ENCODE results near the gene MTFR2. TPM values are rescaled to one million over a fixed set of nuclear protein-coding genes. Genes with fewer than 3 reads are reported as not detected.

The MTFR2 gene
- total and polyA plus RNA-seq, 2 experiments from 2014 or later, result 2.5 TPM; not detected in 1

DNA sequence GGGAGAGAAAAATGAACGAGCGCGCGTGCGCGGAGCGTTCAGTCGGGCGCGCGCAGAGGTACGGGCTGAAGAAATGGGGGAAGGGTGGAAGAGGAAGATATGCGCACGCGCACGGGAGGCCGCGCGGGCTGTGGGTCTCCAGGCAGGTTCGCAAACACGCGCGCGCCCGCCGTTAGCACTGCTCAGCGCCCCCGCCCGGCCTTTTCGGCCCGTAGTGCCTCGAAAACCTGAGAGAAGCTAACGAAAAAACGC, 39.1 kb upstream of the MTFR2 start:
- Histone ChIP-seq H2AFZ (no peak overlapping the region), H3K79me2 (ENCODE audit: insufficient read depth) (peaks cover 51% of the 10 kb centered on the region), H3K9ac (peak overlapping the region; percentile 99)

DNA sequence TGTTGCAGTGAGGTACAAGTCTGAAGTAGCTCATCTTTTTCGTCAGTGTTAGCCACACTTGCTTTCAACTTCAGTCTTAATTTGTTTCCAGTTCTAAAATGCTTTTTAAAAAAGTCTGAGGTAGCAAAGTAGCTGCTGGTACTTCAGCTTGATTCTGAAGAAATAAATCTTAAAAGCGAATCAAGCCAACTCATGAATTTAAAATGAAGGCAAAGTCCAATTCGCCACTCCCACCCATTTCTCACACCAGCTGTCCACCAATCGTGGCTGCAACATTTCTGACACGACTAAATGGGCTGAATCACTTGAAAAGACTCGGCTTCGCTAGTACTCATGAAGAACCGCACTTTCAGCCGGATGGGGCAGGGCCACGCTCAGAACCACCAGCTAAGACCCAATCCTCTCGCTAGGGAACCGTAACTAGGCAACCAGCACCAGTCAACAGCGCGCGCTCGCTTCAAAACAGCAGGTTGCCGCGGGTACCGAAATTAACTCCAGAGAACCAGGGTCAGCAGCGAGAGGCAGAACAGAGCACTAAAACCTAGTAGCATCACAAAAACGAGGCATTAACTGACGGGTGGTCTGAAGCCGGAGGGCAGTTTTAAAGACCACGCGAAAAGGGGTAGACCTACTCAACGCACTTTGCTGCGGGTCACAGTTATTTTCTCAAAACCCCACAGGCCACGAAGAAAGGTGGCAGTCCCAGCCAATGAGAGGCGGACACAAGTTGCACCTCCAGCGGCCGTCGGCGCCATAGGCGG, 38.6 kb upstream of the MTFR2 start:
- Histone ChIP-seq H3K9ac (peak overlapping the region; percentile 99), H2AFZ (no peak overlapping the region), H4K20me1 (ENCODE audit: insufficient read depth) (peaks cover 30% of the 10 kb centered on the region), H3K9me2 (ENCODE audit: insufficient read depth) (no peaks in the 10 kb centered on the region), H3K79me2 (ENCODE audit: insufficient read depth) (peaks cover 56% of the 10 kb centered on the region), H3K4me2 (ENCODE audit: unreplicated experiment) (peak overlapping the region; percentile 85), H3K27me3 (replicated peaks; ENCODE audit: insufficient read depth) (no peaks in the 10 kb centered on the region), H3K9me3 (ENCODE audit: low read depth) (no peaks in the 10 kb centered on the region), H3K4me3 (peak overlapping the region; percentile 94), H3K27ac (peak overlapping the region; percentile 100), H3K4me1 (ENCODE audit: insufficient read depth) (peaks cover 29% of the 10 kb centered on the region), H3F3A (ENCODE audit: insufficient read depth) (peaks cover 33% of the 10 kb centered on the region), H3K36me3 (ENCODE audit: low read depth) (0 out of 2 replicates have a peak, but pooled peaks cover 3% of the 10 kb centered on the region)
- TF ChIP-seq EZH2 (IDR thresholded peaks at IDR 0.05; ENCODE audit: insufficient read depth, poor library complexity, severe bottlenecking) (no peak), EZH2phosphoT487 (IDR thresholded peaks at IDR 0.05; ENCODE audit: insufficient read depth, low read depth) (no peak)
- in situ Hi-C loops (cut with MboI), result no loop called here
- 0 to 1% methylated on average over 34 of the region's 34 CpGs for WGBS, 2 experiments (ENCODE audit: low coverage in 1 of 2, low lambda C conversion rate in 2 of 2, missing lambda C conversion rate in 2 of 2)
- peak; percentile 100 for DNase-seq

More for the DNA sequence above, 39.1 kb upstream of the MTFR2 start:
- H3K27me3 ChIP-seq (replicated peaks; ENCODE audit: insufficient read depth), result no peaks in the 10 kb centered on the region
- H3F3A ChIP-seq (ENCODE audit: insufficient read depth), result peaks cover 32% of the 10 kb centered on the region
- peak; percentile 97 for DNase-seq
- in situ Hi-C loops (cut with MboI), result no loop called here
- H3K4me1 ChIP-seq (ENCODE audit: insufficient read depth), result peaks cover 26% of the 10 kb centered on the region
- no peaks in the 10 kb centered on the region for H3K9me3 ChIP-seq (ENCODE audit: low read depth)
- H4K20me1 ChIP-seq (ENCODE audit: insufficient read depth), result peaks cover 28% of the 10 kb centered on the region
- peak overlapping the region; percentile 94 for H3K4me3 ChIP-seq
- TF ChIP-seq EZH2 (IDR thresholded peaks at IDR 0.05; ENCODE audit: insufficient read depth, poor library complexity, severe bottlenecking) (no peak), EZH2phosphoT487 (IDR thresholded peaks at IDR 0.05; ENCODE audit: insufficient read depth, low read depth) (no peak)
- peak overlapping the region; percentile 85 for H3K4me2 ChIP-seq (ENCODE audit: unreplicated experiment)
- no peaks in the 10 kb centered on the region for H3K9me2 ChIP-seq (ENCODE audit: insufficient read depth)
- WGBS, 2 experiments (ENCODE audit: low coverage in 1 of 2, low lambda C conversion rate in 2 of 2, missing lambda C conversion rate in 2 of 2), result 0 to 2% methylated on average over 34 of the region's 34 CpGs
- 0 out of 2 replicates have a peak, but pooled peaks cover 3% of the 10 kb centered on the region for H3K36me3 ChIP-seq (ENCODE audit: low read depth)
- peak overlapping the region; percentile 100 for H3K27ac ChIP-seq

DNA sequence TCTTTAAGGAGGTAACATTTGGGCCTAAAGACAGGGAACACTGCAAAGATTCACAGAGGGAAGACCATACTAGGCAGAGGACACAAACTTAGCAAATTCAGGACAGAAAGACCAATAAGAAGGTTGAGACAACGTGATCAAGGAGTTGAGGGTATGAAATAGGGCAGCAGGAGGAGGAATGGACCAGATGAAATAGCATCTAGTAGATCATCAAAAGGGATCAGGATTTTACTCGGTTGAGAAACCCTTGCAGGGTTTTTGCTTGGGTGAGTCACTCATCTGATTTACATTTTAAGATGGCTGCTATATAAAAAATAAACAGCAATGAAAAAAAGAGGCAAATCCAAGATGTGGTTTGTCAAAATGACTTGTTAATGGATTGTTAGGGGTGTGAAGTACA, 34.8 kb upstream of the MTFR2 start:
- in situ Hi-C loops (cut with MboI), result no loop called here

DNA sequence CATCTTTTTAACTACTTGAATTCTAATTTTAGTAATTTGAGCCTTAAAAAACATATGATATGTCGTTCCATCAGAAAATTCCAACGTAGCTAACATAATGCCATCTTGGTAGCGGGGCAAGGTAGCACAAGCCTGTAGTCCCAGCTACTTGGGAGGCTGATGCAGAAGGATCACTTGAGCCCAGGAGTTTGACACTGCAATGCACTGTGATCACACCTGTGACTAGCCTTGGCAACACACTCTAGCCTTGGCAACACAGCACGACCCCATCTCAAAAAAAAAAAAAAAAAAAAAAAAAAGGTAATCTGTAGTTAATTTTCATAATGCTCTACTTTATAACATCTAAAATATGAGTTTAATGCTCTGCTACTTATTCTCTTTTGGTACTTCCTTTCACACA, 32.8 kb upstream of the MTFR2 start:
- no peak overlapping the region for H2AFZ ChIP-seq
- H3F3A ChIP-seq (ENCODE audit: insufficient read depth), result peaks cover 19% of the 10 kb centered on the region
- TF ChIP-seq EZH2phosphoT487 (IDR thresholded peaks at IDR 0.05; ENCODE audit: insufficient read depth, low read depth), result no peak
- TF ChIP-seq EZH2 (IDR thresholded peaks at IDR 0.05; ENCODE audit: insufficient read depth, poor library complexity, severe bottlenecking), result no peak
- no peaks in the 10 kb centered on the region for H3K9me3 ChIP-seq (ENCODE audit: low read depth)
- in situ Hi-C loops (cut with MboI), result no loop called here
- no peaks in the 10 kb centered on the region for H3K27me3 ChIP-seq (replicated peaks; ENCODE audit: insufficient read depth)
- no peaks in the 10 kb centered on the region for H3K9me2 ChIP-seq (ENCODE audit: insufficient read depth)
- peaks cover 46% of the 10 kb centered on the region for H4K20me1 ChIP-seq (ENCODE audit: insufficient read depth)
- H3K9ac ChIP-seq, result no peak overlapping the region
- H3K4me1 ChIP-seq (ENCODE audit: insufficient read depth), result peaks cover 50% of the 10 kb centered on the region
- peak overlapping the region; percentile 55 for H3K4me2 ChIP-seq (ENCODE audit: unreplicated experiment)
- H3K27ac ChIP-seq, result no peak overlapping the region
- H3K79me2 ChIP-seq (ENCODE audit: insufficient read depth), result peaks cover 100% of the 10 kb centered on the region
- peaks cover 23% of the 10 kb centered on the region; the same call in 1 of the 2 replicates for H3K36me3 ChIP-seq (ENCODE audit: low read depth)
- WGBS, 2 experiments (ENCODE audit: low coverage in 1 of 2, low lambda C conversion rate in 2 of 2, missing lambda C conversion rate in 2 of 2), result 64 to 75% methylated on average over 3 to 4 of the region's 4 CpGs
- no peak for DNase-seq
- 0 out of 2 replicates have a peak overlapping the region, but pooled peaks have one; percentile 12 for H3K4me3 ChIP-seq

More for the DNA sequence above, 34.8 kb upstream of the MTFR2 start:
- H3K27ac ChIP-seq, result peak overlapping the region; percentile 36
- no peaks in the 10 kb centered on the region for H3K9me3 ChIP-seq (ENCODE audit: low read depth)
- H3K27me3 ChIP-seq (replicated peaks; ENCODE audit: insufficient read depth), result no peaks in the 10 kb centered on the region
- no peak overlapping the region for H2AFZ ChIP-seq
- peaks cover 52% of the 10 kb centered on the region for H3K4me1 ChIP-seq (ENCODE audit: insufficient read depth)
- peak overlapping the region; percentile 10 for H3K4me3 ChIP-seq
- peak; percentile 80 for DNase-seq
- H4K20me1 ChIP-seq (ENCODE audit: insufficient read depth), result peaks cover 52% of the 10 kb centered on the region
- TF ChIP-seq EZH2phosphoT487 (IDR thresholded peaks at IDR 0.05; ENCODE audit: insufficient read depth, low read depth), result no peak
- H3K36me3 ChIP-seq (ENCODE audit: low read depth), result peaks cover 19% of the 10 kb centered on the region; the same call in 1 of the 2 replicates
- WGBS, 2 experiments (ENCODE audit: low coverage in 1 of 2, low lambda C conversion rate in 2 of 2, missing lambda C conversion rate in 2 of 2), result 3 to 7% methylated on average over 2 of the region's 2 CpGs
- H3K4me2 ChIP-seq (ENCODE audit: unreplicated experiment), result peak overlapping the region; percentile 42
- peak overlapping the region; percentile 8 for H3K9ac ChIP-seq
- H3F3A ChIP-seq (ENCODE audit: insufficient read depth), result peaks cover 25% of the 10 kb centered on the region
- no peaks in the 10 kb centered on the region for H3K9me2 ChIP-seq (ENCODE audit: insufficient read depth)
- H3K79me2 ChIP-seq (ENCODE audit: insufficient read depth), result peaks cover 94% of the 10 kb centered on the region

Measured in GM23248 (cell line).